ENCODE data around the gene TTC34.
A peak's percentile ranks its signal among the peaks of the same experiment; 100 is the strongest.

The TTC34 gene

GRCh38 chr1:2586154-2587070 lies 215.1 kb downstream of the TTC34 start, which contains the start of gene PRXL2B:
TSS of gene PRXL2B (plus strand) at chr1:2586777. CDS start at chr1:2586886, 109 bp downstream.
- CTCF ChIA-PET = interaction anchor here (0.6 kb wide), 1 partner anchor 1199 kb away, joined by 3 read pairs; no protein-coding TSS in a partner anchor
- peak; percentile 98 for DNase-seq (ENCODE audit: extremely low spot score)
- POLR2A ChIA-PET = interaction anchor here (0.6 to 1.9 kb wide), 9 partner anchors 24 to 195 kb away, joined by 3 to 5 read pairs (median 3); partner anchors contain the start of genes MORN1, PANK4 and RER1
- TF ChIP-seq FOXA1 (IDR thresholded peaks at IDR 0.05) (no peak), SP1 (IDR thresholded peaks at IDR 0.05) (peak; percentile 71; the same call in 1 of the 2 replicates), NFRKB (IDR thresholded peaks at IDR 0.05) (no peak), HDGF (IDR thresholded peaks at IDR 0.05; ENCODE audit: borderline replicate concordance) (peak; percentile 57; the same call in 1 of the 2 replicates), L3MBTL2 (conservative IDR thresholded peaks at IDR 0.05) (peak; percentile 69), ELF4 (IDR thresholded peaks at IDR 0.05) (no peak), FOXK2 (IDR thresholded peaks at IDR 0.05) (no peak)
- TF ChIP-seq, protein P1, sequence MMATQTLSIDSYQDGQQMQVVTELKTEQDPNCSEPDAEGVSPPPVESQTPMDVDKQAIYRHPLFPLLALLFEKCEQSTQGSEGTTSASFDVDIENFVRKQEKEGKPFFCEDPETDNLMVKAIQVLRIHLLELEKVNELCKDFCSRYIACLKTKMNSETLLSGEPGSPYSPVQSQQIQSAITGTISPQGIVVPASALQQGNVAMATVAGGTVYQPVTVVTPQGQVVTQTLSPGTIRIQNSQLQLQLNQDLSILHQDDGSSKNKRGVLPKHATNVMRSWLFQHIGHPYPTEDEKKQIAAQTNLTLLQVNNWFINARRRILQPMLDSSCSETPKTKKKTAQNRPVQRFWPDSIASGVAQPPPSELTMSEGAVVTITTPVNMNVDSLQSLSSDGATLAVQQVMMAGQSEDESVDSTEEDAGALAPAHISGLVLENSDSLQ (IDR thresholded peaks at IDR 0.05) = no peak

All from HEK293T (cell line).